Ovary (tissue), 3 donors: ENCODE measurements around the gene DACT2.

Experiments
- CTCF ChIP-seq, 3 donors: fragments of 450-650 bp in 2 of 3; fragments of 200-600 bp in 1 of 3; IDR thresholded peaks; one replicate each; pipeline versions ENCODE4 v1.5.1 to v1.8.0; 2016 to 2022; ENCODE audit warnings: antibody characterized with exemption in 3 of 3, mild to moderate bottlenecking in 1 of 3
- EP300 ChIP-seq: sonication (generic); formaldehyde crosslinking; IDR thresholded peaks from one replicate; pipeline ENCODE4 v1.6.1; 2017; ENCODE audit warnings: antibody characterized with exemption
- POLR2A ChIP-seq: fragments of 450-650 bp; IDR thresholded peaks from one replicate; pipeline ENCODE4 v1.6.1; 2017; ENCODE audit warnings: antibody characterized with exemption, mild to moderate bottlenecking, moderate library complexity
- donor health status: DM: no; HTN: no; CAD: no.

GRCh38 chr6:168311410-168312124 is 8.0 kb downstream of the DACT2 start:
- TF ChIP-seq CTCF (IDR thresholded peaks at IDR 0.05) (no peak), EP300 (no peak), POLR2A (no peak)
